Adrenal gland (tissue), 5 donors: ENCODE data around the gene XPNPEP2.

Experiments
- CTCF ChIP-seq, 6 experiments: fragments of 450-650 bp in 4 of 6; fragments of 200-600 bp in 2 of 6; sonication (generic) in 1 of 6; IDR thresholded peaks; 1 replicate in 5 of 6; 2 replicates in 1 of 6; pipeline versions ENCODE4 v1.5.1 to v1.8.0; 2016 to 2021; ENCODE audit warnings: antibody characterized with exemption in 6 of 6, mild to moderate bottlenecking in 2 of 6, moderate library complexity in 1 of 6
- POLR2A ChIP-seq, 2 donors: fragments of 450-650 bp; IDR thresholded peaks; one replicate each; pipeline ENCODE4 v1.6.1; 2017; ENCODE audit warnings: antibody characterized with exemption in 2 of 2, mild to moderate bottlenecking in 2 of 2, moderate library complexity in 1 of 2
- donor health status: DM: no; HTN: no; CAD: no.

GRCh38 chrX:129793604-129794191, 54.9 kb downstream of the XPNPEP2 start:
- TF ChIP-seq POLR2A (IDR thresholded peaks at IDR 0.05) = no peak
- TF ChIP-seq CTCF (IDR thresholded peaks at IDR 0.05) = no peak
